Breast epithelium (tissue), 4 donors: ENCODE data around the gene PPIP5K2. TPM values are rescaled to one million over a fixed set of nuclear protein-coding genes. Genes with fewer than 3 reads are reported as not detected.

Source experiments
- DNase-seq, 2 donors: peaks; one replicate each; pipeline ENCODE4 v3.0.0-alpha.2; 2019; ENCODE audit warnings: low spot score in 2 of 2
- H3K27ac ChIP-seq, 2 donors: fragments of 200-600 bp; sonication (generic) in 1 of 2; one replicate each; pipeline ENCODE4 v1.5.1; 2016 to 2019; ENCODE audit warnings: mild to moderate bottlenecking in 1 of 2
- H3K27me3 ChIP-seq, 2 donors: fragments of 200-600 bp; sonication (generic) in 1 of 2; one replicate each; pipeline versions ENCODE4 v1.5.1 to v1.6.0; 2017 to 2019; ENCODE audit warnings: control low read depth in 1 of 2, mild to moderate bottlenecking in 1 of 2
- H3K36me3 ChIP-seq: fragments of 200-600 bp; one replicate; pipeline ENCODE4 v1.5.1; 2019
- H3K4me1 ChIP-seq, 2 donors: fragments of 200-600 bp; sonication (generic); one replicate each; pipeline ENCODE4 v1.5.1; 2016 to 2019; ENCODE audit warnings: control low read depth in 1 of 2
- H3K4me3 ChIP-seq, 3 donors: fragments of 200-600 bp; sonication (generic); 1 replicate in 2 of 3; 2 replicates in 1 of 3; pipeline ENCODE4 v1.5.1; 2016 to 2019; ENCODE audit warnings: mild to moderate bottlenecking in 3 of 3, moderate library complexity in 2 of 3
- H3K9me3 ChIP-seq, 2 donors: fragments of 200-600 bp; sonication (generic) in 1 of 2; one replicate each; pipeline ENCODE4 v1.5.1; 2016 to 2019; ENCODE audit warnings: control low read depth in 1 of 2
- CTCF ChIP-seq, 3 donors: fragments of 450-650 bp; IDR thresholded peaks; one replicate each; pipeline ENCODE4 v1.5.1; 2016 to 2017; ENCODE audit warnings: antibody characterized with exemption in 3 of 3, mild to moderate bottlenecking in 3 of 3, moderate library complexity in 3 of 3
- POLR2A ChIP-seq: fragments of 450-650 bp; IDR thresholded peaks from one replicate; pipeline ENCODE4 v1.6.1; 2016; ENCODE audit warnings: antibody characterized with exemption, mild to moderate bottlenecking, moderate library complexity
- POLR2AphosphoS5 ChIP-seq, 3 donors: sonication (generic); formaldehyde crosslinking; IDR thresholded peaks; one replicate each; pipeline ENCODE4 v1.6.1; 2017; ENCODE audit warnings: antibody characterized with exemption in 3 of 3
- intact Hi-C: fragments of 100-400 bp; cut with DNase I; formaldehyde crosslinking; loops from one replicate; pipeline ENCODE4 v1.15.1; 2023; ENCODE audit warnings: low total_unique reads
- total RNA-seq, 3 donors: library from RNA; depleted of rRNA; stranded (reverse); fragments of >200 nt; gene quantifications; one replicate each; pipeline ENCODE4 v1.1.0, GENCODE V29; 2016

Gene PPIP5K2
- total RNA-seq, 3 donors from 2014 or later = 42.7 to 69.1 (median 43.9) TPM

- H3K27me3 ChIP-seq = no peaks in the 10 kb centered on the region
- DNase-seq = no peak
- no peak overlapping the region for H3K4me3 ChIP-seq
- no peaks in the 10 kb centered on the region for H3K36me3 ChIP-seq
- intact Hi-C loops = no loop called here
- H3K4me1 ChIP-seq = no peaks in the 10 kb centered on the region
- no peak for TF ChIP-seq POLR2A
- TF ChIP-seq CTCF (IDR thresholded peaks at IDR 0.05) = no peak
- no peak for TF ChIP-seq POLR2AphosphoS5 (IDR thresholded peaks at IDR 0.05)
- no peaks in the 10 kb centered on the region for H3K9me3 ChIP-seq
- H3K27ac ChIP-seq = no peak overlapping the region
These were observed 90.9 kb downstream of the PPIP5K2 start for GRCh38 chr5:103210952-103211351.

GRCh38 chr5:103211576-103212561, 91.8 kb downstream of the PPIP5K2 start:
- Histone ChIP-seq H3K4me3 (no peak overlapping the region), H3K36me3 (no peaks in the 10 kb centered on the region), H3K9me3 (no peaks in the 10 kb centered on the region), H3K27ac (no peak overlapping the region), H3K4me1 (no peaks in the 10 kb centered on the region), H3K27me3 (no peaks in the 10 kb centered on the region)
- TF ChIP-seq POLR2A (no peak), POLR2AphosphoS5 (IDR thresholded peaks at IDR 0.05) (no peak), CTCF (IDR thresholded peaks at IDR 0.05) (no peak)
- DNase-seq = no peak
- intact Hi-C loops = no loop called here

- Histone ChIP-seq H3K27ac (no peak overlapping the region), H3K4me3 (no peak overlapping the region), H3K4me1 (no peaks in the 10 kb centered on the region), H3K27me3 (no peaks in the 10 kb centered on the region), H3K9me3 (no peaks in the 10 kb centered on the region), H3K36me3 (no peaks in the 10 kb centered on the region)
- TF ChIP-seq POLR2A (no peak), CTCF (IDR thresholded peaks at IDR 0.05) (no peak), POLR2AphosphoS5 (IDR thresholded peaks at IDR 0.05) (no peak)
- DNase-seq = no peak
- intact Hi-C loops = no loop called here
These were observed 96.0 kb downstream of the PPIP5K2 start for GRCh38 chr5:103216137-103216536.

- Histone ChIP-seq H3K4me3 (no peak overlapping the region), H3K27ac (no peak overlapping the region), H3K36me3 (no peaks in the 10 kb centered on the region), H3K9me3 (no peaks in the 10 kb centered on the region), H3K27me3 (no peaks in the 10 kb centered on the region), H3K4me1 (no peaks in the 10 kb centered on the region)
- TF ChIP-seq POLR2AphosphoS5 (IDR thresholded peaks at IDR 0.05) (no peak), POLR2A (no peak), CTCF (IDR thresholded peaks at IDR 0.05) (no peak)
- intact Hi-C loops = no loop called here
- no peak for DNase-seq
These were observed 96.6 kb downstream of the PPIP5K2 start for GRCh38 chr5:103216697-103217096.

GRCh38 chr5:103217101-103217500, 97.0 kb downstream of the PPIP5K2 start:
- intact Hi-C loops = no loop called here
- Histone ChIP-seq H3K9me3 (no peaks in the 10 kb centered on the region), H3K36me3 (no peaks in the 10 kb centered on the region), H3K4me3 (no peak overlapping the region), H3K4me1 (no peaks in the 10 kb centered on the region), H3K27me3 (no peaks in the 10 kb centered on the region), H3K27ac (no peak overlapping the region)
- TF ChIP-seq POLR2A = no peak
- TF ChIP-seq POLR2AphosphoS5 (IDR thresholded peaks at IDR 0.05) = no peak
- TF ChIP-seq CTCF (IDR thresholded peaks at IDR 0.05) = no peak
- no peak for DNase-seq
